GM21723 (cell line): ENCODE results near the gene NPTX2.
"Not testable (repeated sequence)": the region's sequence is repeated elsewhere in the genome, so short reads cannot be mapped to it uniquely, and the experiment has no call there.

Experiments used
- ATAC-seq: cut with Tn5 transposase; IDR thresholded peaks from one replicate; pipeline ENCODE4 v1.9.1; 2021; ENCODE audit warnings: mild to moderate bottlenecking, moderate library complexity; ENCODE audit not compliant: unreplicated experiment

Gene NPTX2, protein sequence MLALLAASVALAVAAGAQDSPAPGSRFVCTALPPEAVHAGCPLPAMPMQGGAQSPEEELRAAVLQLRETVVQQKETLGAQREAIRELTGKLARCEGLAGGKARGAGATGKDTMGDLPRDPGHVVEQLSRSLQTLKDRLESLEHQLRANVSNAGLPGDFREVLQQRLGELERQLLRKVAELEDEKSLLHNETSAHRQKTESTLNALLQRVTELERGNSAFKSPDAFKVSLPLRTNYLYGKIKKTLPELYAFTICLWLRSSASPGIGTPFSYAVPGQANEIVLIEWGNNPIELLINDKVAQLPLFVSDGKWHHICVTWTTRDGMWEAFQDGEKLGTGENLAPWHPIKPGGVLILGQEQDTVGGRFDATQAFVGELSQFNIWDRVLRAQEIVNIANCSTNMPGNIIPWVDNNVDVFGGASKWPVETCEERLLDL

DNA sequence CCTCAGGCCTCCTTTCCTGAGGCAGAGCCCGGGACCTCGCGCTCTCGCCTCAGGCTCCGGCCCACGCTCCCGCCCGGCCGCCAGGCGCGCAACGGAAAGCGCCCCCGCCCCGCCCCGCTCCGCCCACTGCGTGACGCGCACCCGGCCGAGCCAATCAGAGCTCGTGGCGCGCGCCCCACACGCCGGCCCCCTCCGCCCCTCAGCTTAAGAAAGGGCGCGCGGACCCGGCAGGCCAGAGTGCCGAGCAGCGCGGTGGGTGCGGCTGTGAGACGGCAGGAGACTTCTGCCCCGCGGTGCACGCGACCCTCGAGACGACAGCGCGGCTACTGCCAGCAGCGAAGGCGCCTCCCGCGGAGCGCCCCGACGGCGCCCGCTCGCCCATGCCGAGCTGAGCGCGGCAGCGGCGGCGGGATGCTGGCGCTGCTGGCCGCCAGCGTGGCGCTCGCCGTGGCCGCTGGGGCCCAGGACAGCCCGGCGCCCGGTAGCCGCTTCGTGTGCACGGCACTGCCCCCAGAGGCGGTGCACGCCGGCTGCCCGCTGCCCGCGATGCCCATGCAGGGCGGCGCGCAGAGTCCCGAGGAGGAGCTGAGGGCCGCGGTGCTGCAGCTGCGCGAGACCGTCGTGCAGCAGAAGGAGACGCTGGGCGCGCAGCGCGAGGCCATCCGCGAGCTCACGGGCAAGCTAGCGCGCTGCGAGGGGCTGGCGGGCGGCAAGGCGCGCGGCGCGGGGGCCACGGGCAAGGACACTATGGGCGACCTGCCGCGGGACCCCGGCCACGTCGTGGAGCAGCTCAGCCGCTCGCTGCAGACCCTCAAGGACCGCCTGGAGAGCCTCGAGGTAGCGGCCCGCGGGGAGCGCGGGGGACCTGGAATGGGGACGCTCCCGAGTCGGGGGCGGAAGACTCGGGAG, at the start of gene NPTX2:
NPTX2 (plus strand) TSS at position 235 of the 909 bp plus-strand sequence; CDS start at position 412, 177 bp downstream.
- no peak for ATAC-seq

DNA sequence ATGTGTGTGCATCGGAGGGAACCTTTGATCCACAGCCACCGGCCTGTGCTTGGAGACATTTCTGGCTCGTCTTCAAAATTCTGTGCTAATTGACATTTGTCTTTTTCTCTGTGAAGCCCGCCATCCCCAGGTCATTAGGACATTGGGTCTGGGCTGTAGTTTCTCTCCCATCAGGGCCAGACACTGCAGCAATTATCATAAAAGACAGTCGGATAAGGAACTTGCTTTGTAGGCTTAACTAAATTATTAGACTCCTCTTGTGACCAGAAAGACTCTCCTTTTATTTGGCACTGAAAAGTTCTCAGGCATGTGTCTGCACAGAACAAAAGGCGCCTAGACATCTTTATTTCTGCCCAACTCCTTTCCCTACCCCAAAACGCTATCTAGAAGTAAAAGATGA, 49.1 kb upstream of the NPTX2 start:
- no peak for ATAC-seq

DNA sequence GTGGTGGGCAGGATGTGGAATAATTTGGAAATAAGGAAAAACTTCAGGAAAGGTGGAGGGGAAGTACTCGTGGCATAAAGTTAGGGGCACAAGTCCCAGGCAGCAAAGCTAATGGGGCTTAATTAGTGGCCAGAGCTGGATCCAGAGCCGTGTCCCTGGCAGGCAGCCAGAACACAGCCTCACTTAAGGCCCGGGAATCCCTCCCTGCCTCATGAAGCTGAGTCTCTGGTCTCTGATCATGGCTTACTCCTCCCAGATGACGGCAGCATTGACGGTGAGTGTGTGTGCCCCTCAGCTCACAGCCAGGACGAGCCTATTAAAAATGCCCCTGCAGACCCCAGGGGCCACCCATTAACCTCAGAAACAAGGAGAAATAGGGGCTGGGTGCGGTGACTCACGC, 48.2 kb upstream of the NPTX2 start:
- no peak for ATAC-seq

GRCh38 chr7:98569691-98570337, 47.3 kb upstream of the NPTX2 start:
- ATAC-seq, result no peak

- ATAC-seq, result no peak
Observed at GRCh38 chr7:98571006-98571405, 46.1 kb upstream of the NPTX2 start.

DNA sequence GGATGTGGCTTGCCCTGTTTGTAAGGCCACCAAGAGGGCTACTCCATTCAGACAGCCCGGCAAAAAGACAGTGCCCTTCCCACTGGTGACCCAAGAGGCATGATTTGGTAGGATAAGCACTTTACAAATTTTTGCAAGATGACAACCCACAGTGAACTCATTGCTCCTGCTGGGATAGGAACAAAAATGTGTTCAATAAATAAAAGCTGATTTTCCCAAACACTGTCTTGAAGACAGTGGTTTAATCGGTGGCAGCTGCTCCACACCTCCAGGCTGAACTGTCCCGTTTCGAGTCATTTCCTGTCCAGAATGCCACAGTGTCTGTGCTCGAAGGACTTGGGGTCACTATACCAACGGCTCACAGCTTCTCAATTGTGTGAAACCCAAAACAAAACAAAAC, 45.1 kb upstream of the NPTX2 start:
- ATAC-seq, result no peak

DNA sequence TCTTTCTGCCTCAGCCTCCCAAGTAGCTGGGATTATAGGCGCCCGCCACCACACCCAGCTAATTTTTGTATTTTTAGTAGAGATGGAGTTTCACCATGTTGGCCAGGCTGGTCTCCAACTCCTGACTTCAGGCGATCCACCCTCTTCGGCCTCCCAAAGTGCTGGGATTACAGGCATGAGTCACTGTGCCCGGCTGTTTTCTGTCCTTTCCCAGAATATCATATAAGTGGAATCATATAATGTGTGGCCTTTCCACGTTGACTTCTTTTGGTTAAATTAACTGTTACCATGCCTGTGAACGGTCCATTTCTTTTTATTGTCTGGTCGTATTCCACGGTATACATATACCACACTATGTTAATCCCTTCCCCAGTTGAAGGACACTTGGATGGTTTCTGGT, 44.4 kb upstream of the NPTX2 start:
- ATAC-seq, result not testable (repeated sequence)

DNA sequence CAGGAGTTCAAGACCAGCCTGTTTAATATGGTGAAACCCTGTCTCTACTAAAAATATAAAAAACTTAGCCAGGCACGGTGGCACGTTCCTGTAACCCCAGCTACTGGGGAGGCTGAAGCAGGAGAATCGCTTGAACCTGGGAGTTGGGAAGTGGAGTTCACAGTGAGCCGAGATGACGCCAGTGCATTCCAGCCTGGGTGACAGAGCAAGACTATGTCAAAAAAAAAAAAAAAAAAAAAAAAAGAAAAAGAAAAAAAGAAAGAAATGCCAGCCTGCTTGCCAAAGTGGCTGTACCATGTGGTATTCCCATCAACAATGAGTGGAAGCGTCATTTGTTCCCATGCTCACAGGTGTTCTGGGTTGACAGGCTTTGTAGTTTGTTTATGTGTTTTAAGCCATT, 43.3 kb upstream of the NPTX2 start:
- no peak for ATAC-seq

GRCh38 chr7:98575878-98576277, 41.2 kb upstream of the NPTX2 start:
- no peak for ATAC-seq

DNA sequence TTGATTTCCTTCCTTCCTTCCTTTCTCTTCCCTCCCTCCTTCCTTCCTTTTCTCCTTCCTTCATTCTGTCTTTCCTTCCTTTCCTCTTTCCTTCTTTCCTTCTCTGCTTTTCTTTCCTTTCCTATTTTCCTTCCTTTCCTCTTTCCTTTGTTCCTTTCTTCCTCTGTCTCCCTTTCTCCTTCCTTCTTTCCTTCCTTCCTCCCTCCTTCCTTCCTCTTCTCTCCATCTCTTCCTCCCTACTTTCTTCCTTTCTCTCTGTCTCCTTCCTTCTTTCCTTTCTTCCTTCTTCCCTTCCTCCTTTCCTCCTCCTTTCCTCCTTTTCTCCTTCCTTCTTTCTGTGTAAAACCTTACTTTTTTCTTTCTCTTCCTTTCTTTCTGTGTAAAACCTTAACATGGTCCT, 32.3 kb upstream of the NPTX2 start:
- no peak for ATAC-seq

DNA sequence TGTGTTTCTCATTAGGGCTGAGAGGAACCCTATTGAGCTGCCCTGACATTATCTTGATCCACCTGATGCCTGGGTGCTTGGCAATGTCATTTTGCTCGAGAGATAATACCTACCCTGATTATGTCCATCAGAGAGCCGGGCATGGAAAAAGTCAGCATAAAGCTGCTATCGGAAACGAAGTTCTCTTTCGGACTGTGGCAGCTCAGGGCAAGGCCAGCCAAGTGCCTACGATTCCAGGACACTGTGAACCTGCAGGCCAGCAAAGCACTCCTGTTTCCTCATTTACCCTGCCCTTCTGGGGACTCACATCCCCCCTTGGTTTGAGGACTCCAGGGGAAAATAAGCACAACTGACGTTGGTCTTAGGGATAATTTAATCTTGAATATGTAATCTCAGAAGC, 25.2 kb upstream of the NPTX2 start:
- ATAC-seq, result no peak

- no peak for ATAC-seq
Observed at GRCh38 chr7:98594348-98594747, 22.7 kb upstream of the NPTX2 start.

DNA sequence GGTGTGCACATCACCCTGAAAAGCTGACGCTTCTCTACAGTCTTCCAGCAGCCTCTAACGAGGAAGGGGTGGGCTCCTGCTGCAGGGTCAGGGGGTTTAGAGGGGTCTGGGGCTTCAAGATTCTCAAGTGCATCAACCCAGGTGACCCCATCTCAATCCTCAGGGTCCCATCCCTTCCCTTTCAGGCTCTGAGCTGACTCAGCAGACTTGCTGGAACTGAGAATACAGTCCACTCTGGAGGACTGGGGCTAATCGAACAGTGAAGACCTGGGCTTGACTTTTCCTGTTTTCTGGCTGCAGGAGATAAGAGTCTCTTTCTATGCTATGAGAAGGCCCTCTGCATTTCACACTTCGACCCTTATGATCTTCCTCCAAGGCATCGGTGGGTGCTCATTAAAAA, 22.3 kb upstream of the NPTX2 start:
- no peak for ATAC-seq

DNA sequence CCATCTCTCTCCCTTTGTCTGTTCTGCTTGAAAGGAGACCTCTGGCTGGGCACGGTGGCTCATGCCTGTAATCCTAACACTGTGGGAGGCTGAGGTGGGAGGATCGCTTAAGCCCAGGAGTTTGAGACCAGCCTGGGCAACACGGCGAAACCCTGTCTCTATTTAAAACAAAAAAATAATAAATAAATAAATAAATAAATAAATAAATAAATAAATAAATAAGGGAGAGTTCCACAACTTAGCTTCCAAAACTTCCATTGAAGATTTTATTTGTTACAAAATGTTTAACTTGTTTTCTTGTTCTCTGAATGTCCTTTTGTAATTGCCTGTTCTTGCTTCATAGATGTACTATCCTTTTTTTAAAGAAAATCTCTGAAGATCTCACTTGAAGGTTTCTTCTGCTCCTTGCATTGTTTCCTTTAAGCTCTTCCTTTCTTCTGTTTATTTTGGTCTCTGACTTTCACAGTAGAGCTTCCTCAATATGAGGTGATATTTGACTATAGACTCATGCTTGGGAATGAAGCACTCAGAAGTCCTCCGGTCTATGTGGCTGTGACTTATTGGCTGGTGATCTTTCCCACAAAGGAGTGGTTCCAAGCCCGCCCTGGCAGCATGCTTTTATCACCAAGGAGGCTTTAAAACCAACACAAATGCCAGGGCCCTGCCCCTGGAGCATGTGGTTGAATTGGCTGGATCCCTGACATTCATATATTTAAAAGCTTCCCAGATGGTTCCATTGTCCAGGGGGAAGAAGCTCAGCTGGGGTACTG, 18.1 kb upstream of the NPTX2 start:
- no peak for ATAC-seq

DNA sequence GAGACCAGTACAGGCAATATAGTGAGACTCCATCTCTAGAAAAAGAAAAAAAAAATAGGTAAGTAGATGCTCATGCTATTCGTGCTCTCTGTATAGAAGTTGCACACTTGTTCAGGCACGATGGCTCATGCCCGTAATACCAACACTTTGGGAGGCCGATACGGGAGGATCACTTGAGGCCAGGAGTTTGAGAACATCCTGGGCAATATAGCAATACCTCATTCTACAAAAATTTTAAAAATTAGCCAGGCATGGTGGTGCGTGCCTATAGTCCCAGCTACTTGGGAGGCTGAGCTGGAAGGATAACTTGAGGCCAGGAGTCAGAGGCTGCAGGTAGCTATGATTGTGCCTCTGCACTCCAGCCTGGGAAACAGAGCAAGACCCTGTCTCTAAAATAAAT, 17.2 kb upstream of the NPTX2 start:
- no peak for ATAC-seq

DNA sequence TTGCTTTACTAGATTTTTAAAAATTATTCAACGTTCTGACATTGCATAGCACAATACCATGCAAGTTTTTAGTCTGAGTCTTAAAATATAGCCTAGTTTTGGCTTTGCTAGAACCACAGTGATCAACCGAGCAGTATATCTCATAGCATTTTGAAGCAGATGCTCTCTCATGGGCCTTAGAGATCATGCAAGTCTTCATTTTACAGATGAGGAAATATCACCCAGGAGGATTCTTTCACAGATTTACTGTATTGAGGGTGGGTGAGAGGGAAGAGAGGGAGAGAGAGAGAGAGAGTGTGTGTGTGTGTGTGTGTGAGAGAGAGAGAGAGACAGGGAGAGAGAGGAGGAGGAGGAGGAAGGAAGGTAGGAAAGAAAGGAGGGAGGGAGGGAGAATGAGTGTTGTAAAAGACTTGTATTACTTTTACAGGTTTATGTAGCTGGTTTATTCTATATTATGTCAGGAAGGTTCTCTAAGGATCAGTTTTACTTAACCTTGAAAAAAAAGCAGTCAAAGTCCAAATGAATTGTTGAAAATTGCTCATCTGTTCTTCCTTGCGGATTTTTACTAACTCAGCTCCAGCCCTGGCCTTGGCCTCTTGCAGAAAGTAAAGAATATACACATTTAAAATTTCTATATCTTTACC, 14.2 kb upstream of the NPTX2 start:
- ATAC-seq, result no peak

DNA sequence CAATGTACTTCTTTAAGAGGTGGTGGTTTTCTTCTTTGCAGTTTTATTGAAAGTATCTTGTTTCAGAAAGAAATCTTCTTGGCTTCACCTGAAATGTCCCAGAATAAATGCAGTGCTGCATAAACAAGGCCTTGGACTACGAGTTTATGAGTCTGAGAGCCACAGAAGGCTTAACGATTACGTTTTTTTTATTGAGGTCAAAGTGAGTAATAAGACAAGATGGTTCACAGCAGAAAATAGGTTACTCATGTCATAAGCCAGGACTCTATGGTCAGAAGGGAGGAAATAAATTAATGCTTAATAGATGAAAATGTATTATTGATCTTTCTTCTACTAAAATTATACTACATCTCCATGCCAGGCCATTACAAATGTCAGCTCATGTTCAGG, 13.7 kb upstream of the NPTX2 start:
- no peak for ATAC-seq

- ATAC-seq, result no peak
Observed at GRCh38 chr7:98613601-98614425, 3.3 kb upstream of the NPTX2 start.

DNA sequence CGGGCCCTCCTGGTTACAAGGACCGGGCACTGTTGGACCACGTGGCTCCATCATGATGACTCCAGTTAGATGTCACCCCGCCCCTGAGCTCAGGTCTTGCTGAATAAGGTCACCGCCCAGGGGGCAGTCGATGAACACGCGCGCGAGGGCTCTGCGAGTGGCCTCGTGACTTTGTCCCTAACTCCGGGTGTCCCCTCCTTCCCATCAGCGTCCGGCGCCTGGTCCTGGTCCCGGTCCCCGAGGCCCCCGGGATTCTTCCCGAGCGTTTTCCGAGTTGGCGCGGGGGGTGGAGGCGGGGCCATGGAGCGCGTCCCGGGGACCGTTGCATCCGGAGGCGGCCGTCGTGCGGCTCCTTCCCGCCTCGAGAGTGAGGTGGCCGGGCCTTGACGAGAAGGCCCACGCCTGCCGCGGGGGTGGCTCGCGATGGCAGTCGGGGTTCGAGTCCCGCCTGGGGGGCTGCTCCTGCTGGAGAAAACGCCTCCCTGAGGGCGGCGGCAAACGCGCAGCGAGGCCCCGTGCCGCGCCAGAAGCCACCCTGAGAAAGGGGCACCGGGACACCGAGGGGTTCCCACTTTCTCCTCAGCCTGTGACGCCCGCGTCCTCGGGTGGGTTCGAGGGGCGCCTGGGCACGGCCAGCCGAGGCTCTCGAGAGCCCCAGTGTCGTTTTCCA, 569 bp upstream of the NPTX2 start:
- ATAC-seq, result no peak
